Fibroblast of peridontal ligament (primary cell): Measurements from ENCODE around the gene SNW1.
"Not testable (repeated sequence)": the region's sequence is repeated elsewhere in the genome, so short reads cannot be mapped to it uniquely, and the experiment has no call there.

Experiments used
- DNase-seq: peaks from one replicate; pipeline ENCODE4 v3.0.0-alpha.2; 2010; ENCODE audit errors: extremely low read depth

Gene SNW1

DNA sequence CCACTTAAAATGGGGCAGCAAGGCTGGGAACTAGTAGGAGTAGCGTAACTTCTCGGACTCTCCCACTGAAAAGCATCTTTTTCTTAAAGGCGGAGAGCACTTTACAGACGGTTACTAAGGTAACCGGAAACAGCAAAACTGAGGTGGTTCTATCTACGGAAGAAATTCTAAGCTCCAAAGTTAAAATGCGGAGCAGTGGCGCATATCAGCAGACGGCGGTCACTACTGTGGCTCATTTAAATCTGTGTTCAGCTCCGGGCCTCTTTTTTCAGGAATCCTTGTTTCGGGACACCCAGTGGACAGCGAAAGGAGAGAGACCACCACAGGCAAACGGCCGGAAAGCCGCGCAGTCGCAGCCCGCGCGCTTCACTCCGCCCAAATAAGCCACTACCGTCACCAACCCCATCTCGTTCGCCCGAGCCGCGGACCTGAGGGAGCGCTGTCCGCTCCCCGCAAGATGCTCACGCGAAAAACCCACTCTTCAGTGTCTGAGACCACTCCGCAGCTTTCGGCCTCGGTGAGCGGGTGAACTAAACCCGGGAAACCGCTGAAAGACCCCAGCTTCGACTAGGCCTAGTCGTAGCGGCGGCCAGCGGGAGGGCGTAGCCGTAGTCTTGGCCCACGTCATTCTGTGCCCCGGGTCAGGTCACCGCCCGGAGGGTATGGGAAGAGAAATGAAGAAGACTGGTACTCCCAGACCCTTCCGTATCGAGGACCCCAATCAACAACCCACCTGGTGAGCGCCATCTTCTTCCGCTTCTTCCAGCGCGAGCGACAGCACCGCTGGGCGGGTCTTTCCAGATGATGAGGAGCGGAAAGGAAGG is at the start of gene SNW1:
Gene SNW1 (minus strand): TSS at position 776 of the 824 bp plus-strand sequence. CDS start 29 bp downstream, at position 747.
- DNase-seq = peak; percentile 59

DNA sequence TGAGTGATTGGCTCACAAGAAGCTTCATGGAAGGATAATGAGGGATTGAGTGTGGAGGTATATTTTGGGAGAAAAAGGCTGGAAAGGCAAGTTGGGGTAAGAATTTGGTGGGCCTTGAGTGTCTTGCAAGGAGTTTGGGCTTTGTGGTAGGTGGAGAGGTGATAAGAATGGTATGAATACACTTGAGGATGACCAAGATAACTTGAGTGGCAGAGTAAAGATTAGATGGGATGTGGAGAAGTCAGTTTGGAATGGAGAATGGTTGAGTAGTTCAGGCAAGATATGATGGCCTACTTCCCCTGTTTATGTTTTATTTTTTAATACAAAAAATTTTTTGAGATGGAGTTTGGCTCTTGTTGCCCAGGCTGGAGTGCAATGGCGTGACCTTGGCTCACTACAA is 48.1 kb upstream of the SNW1 start:
- DNase-seq = no peak

DNA sequence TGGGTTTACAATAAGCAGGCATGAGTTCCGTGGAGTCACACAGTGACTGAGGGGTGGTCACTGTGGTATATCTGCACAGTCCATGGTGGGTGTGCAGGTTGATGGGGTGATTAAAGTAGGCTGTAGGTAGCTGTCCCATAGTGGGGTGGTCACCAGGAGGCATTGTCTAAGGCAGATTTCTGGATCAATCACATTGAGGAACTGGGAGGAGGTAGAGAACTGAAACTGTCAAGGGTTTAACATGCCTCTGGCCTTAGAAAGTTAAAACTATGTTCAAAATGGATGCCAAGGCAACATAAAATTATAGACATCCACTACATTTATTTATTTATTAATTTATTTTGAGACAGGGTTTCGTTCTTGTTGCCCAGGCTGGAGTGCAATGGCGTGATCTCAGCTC is 47.3 kb upstream of the SNW1 start:
- DNase-seq = no peak

DNA sequence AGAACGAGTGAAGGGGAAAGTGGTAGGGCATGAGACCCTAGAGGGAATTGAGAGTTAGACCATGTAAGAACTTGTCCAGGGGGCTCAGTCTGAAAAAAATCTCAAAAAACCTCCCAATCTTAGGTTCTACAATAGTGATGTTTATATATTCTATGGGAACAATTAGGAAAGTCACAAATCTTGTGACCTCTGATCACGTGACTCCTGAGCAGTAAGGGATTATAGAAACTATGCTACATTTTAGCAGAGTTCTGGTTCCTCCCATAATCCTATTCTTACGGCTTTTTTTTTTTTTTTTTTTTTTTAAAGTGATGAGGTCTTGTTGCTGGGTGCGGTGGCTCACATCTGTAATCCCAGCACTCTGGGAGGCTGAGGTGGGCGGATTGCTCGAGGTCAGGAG is 44.8 kb upstream of the SNW1 start:
- DNase-seq = no peak

DNA sequence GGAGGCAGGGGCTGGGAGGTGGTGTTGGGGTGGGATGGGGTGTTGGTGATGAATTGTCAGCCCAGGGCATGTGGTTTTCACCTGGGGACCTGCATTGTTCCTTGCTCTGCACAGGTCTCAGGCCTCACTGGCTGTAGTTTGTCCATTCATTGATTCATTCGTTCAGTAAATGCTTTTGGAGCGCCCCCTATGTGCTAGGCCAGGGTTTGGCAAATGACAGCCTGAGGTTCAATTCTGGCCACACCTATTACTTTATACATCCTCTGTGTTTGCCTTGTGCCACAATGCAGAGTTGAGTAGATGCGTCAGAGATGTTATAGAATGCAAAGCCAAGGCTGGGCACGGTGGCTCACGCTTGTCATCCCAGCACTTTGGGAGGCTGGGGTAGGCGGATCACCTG is 43.6 kb upstream of the SNW1 start:
- no peak for DNase-seq

DNA sequence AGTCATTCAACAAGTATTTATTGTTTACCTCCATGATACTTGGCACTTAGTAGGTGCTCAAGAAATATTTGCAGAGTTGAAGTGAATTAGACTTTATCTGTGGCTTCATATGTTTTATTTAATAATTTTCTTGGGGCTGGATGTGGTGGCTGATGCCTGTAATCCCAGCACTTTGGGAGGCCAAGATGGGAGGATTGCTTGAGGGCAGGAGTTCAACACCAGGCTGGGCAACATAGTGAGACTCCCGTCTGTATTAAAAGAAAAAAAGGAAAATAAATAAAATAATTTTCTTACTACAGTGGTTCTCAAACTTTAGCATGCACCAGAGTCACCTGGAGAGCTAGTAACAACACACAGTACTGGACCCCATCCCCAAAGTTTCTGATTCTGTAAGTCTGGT is 39.9 kb upstream of the SNW1 start:
- DNase-seq = no peak

DNA sequence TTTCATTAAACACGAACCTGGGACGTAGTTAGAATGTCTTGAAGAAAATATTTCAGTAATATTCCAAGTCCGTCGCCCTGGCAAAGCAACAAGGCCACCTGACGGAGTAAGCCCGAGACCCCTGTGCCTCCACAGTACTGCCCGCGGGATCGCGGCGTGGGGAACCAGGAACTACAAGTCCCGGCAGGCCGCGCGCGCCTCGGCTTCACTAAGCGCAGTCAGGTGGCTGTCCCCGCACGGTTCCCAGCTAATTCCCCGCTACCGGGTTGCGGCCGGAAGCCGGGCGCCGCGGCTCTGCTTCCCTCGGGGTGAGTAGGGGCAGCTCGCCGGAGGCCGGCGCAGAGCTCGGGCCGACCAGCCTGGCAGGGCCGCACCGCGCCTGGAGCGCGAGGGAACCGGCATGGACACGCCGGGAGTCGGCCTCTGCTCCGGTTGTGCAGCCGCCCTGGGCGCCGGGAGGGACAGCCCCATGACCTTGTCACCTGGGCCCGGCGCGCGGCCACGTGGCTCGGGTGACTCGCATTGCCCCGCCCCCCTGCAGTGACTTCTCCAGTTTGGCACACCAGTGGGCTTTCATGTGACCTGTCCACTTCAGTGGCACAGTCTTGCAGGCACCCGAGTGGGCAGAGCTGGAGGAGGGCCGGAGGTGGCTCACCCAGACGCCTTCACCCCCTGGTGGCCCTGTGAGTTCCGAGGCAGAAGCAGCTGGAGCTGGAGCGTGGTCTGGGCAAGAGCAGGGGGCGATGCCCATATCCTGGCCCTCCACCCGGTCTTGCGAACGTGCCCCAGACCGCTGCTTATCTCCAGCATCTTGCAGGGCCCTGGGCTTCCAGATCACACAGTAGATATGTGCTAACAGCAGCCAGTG is 39.1 kb upstream of the SNW1 start, which contains the start of gene ADCK1:
Gene ADCK1 (plus strand): TSS at position 247 of the 868 bp plus-strand sequence. CDS start 18,870 bp downstream, outside the sequence.
- peak; percentile 65 for DNase-seq

DNA sequence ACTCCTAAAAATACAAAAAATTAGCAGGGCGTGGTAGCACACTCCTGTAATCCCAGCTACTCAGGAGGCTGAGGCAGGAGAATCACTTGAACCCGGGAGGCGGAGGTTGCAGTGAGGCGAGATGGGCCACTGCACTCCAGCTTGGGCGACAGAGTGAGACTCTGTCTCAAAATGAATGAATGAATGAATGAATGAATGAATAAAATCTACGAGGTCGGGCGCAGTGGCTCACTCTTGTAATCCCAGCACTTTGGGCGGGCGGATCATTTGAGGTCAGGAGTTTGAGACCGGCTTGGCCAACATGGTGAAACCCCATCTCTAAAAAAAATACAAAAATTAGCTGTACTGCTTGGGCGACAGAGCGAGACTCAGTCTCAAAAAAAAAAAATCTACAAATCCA is 38.5 kb upstream of the SNW1 start:
- not testable (repeated sequence) for DNase-seq

DNA sequence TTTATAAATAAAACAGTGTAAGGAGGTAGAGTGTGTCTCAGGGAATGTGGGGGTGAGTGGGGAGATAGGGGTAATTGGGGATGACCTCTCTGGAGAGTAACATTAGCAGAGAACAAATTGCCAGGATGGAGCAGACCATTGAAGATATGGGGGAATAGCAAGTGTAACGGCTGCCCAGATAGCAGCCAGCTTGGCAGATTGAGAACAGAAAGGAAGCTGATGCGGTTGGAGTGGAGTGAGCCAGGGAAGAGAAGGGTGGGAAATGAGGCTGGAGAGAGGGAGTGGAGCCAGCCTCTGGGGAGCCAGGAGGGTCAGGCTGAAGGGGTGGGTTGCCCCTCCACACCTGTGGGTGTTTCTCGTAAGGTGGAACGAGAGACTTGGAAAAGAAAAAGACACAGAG is 33.4 kb upstream of the SNW1 start:
- no peak for DNase-seq

DNA sequence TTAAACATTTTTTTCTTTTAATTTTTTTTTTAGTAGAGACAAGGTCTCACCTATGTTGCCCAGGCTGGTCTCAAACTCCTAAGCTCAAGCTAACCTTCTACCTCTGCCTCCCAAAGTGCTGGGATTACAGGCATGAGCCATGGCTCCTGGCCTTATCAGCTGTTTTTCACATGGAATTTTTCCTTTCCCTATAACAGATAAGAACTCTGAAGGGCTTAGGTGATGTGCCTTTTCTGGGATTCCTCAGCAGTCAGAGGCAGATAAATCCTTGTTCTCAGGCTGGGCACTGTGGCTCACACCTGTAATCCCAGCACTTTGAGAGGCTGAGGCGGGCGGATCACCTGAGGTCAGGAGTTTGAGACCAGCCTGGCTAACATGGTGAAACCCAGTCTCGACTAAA is 32.3 kb upstream of the SNW1 start:
- not testable (repeated sequence) for DNase-seq

DNA sequence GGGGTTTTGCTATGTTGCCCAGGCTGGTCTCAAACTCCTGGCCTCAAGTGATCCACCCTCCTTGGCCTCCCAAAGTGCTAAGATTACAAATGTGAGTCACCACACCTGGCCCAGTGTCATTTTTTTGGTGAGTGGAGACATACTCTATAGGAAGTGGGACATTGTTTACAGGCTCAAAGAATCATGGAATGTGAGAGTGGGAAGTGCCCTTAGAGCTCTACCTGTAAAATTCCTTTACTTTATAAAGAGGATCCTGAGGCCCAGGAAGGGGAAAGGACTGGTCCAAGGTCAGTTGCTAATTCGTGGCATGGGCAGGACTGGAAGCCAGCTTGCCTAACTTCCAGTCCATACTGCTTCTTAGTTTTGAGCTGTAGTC is 30.3 kb upstream of the SNW1 start:
- DNase-seq = no peak

DNA sequence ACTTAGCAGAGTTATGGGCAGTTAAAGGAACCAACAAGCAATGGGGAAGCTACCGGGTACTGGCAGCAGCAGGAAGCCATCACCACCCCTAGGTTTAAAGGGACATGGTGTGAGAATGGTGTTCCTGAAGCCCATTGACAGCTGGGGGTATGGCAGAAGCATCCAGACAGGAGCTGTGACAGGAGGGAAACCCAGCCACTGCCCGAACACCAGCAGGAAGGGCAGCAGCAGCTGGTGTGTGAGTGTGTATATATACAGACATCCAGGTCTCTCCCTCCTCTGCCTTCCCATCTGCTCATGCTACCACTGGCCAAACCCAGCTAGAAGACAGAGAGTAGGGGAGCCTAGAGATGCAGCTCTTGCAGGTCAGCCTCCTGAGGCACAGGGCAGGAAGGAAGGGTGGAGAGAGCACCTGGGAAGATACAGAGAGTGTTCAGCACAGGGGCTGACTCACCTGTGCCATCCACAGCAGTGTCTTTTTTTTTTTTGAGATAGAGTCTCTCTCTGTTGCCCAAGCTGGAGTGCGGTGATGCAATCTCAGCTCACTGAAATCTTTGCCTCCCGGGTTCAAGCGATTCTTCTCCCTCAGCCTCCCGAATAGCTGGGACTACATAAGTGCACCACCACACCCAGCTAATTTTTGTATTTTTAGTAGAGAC is 29.7 kb upstream of the SNW1 start:
- no peak for DNase-seq

DNA sequence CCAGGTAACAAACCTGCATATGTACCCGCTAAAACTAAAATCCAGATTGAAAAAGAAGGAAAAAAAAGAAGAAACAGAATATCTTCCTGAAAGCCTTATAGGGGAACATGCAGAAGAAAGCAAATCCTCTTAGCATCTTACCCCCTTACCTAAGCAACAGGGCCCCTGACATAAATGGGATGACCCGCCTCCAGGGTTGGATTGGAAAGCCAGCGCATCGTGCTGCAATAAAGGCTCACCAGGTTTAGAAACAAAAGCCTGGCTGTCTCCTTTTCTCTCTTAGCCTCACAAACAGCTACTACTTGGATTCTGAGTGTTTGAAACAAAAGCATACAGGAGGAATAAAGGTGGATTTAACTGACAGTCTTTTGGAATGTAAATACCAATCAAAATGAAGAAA is 25.2 kb upstream of the SNW1 start:
- no peak for DNase-seq

DNA sequence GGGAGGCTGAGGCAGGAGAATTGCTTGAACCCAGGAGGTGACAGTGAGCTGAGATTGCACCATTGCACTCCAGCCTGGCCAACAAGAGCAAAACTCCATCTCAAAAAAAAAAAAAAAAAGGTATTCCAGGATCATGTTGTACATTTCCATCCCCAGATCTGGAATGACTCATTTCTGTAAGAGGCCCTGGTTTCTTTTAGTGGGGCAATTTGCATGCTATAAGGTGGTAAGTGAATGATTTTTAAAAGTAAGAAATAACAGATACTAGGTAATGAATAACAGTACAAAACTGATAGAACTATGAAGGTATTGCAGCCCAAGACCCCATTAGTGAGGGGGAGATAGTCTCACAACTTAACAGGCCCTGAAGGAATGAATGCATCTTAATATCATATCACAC is 21.2 kb upstream of the SNW1 start:
- DNase-seq = no peak

DNA sequence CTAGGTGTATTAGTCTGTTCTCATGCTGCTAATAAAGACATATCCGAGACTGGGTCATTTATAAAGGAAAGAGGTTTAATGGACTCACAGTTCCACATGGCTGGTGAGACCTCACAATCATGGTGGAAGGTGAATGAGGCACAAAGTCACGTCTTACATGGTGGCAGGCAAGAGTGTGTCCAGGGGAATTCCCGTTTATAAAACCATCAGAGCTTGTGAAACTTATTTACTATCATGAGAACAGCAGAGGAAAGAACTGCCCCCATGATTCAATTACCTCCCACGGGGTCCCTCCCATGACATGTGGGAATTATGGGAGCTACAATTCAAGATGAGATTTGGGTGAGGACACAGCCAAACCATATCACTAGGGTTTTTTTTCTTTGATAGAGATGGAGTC is 13.0 kb upstream of the SNW1 start:
- DNase-seq = not testable (repeated sequence)

DNA sequence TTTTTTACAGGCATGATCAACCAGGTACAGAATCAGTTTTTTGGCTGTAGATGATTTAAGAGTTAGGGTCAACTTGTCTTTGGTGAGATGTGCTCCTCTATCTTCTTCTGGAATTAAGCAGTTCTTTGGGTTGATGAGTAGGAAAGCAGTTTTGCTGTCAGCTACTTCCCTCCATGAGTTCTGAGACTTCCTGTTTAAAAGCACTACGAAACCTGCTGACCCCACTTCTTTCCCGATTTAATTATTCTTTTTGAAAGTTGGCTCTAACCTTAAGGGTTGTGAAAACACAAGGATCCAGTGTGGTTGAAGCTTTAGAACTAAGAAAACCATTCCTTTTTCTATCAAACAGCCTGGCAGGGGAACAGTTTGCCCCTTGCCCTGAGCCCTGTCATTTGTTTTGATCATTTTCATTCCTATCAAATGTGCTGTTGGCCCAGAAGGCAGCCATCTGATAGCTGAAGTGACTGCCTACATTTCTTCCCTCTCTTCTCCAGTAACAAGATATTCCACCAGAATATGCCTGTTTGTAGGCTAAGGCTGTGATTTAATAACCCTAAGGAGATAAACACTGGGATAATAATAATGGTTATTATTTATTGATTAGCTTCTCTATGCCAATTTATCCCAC is 7.6 kb upstream of the SNW1 start:
- peak; percentile 7 for DNase-seq

DNA sequence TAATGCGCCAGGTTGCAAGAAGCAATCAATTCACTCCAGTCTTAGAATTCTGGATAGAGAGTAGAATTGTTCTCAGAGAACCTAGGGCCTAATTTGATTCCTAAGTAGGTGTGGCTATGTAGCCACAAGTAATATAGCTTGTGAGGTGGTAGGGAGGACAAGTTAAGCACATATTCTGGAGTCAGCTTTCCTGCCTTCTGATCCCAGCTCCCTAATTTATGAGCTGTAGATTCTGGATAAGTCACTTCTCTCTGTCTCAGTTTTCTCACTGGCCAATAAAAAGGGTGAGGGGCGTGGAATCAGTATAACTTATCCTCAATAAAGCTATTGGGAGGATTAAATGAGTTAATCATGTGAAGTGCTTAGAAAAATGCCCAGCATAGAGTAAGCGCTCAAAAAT is 3.0 kb upstream of the SNW1 start:
- no peak for DNase-seq

DNA sequence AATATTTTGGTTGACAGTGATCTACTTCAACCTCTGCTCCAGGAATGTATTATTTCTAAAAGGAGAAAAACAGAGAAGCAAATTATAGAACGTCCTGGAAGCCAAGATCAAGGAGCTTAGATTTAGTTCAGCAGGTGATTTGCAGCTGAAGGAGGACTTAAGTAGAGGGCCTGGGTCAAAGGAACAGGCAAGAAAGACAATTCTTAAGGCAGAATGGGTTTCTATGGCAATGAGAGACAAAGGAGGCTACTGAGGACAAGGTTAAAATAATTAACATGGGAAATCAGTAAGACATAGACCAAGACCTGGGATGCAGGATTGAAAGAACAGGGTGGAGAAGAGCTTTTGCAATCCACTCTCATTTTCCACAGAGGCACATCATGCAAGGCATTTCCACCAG is 2.4 kb upstream of the SNW1 start:
- no peak for DNase-seq

DNA sequence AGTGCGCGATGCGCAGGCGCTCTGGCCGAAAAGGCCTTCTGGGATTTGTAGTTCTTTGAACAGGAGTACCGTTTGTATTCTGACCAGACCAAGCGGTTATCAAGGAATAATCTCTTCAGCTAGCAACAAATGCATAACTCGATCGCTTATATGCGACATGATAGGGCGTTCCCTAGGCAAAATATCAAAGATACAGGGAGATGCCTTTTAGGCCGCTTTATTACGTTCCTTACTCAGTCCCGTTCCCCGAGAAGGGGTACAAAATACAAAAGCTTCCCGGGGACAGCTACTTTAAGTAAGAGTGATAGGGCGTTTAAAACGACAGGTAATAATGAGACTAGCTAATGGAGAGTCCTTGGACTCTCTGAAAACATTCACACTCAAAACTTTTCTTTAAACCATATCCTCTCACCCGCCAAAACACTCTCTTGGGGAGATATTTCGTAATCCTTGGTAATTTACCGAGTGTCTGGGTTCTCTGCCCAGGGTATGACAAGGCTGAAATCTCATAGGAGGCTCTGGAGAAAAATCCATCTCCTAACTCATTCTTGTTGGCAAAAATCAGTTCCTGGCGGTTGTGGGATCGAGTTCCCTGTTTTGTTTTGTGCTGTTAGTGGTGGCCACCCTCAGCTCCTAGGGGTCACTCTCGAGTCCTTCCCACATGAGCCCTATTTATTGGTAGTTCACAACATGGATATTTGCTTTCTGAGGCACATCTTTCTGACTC is 412 bp upstream of the SNW1 start:
- peak; percentile 95 for DNase-seq

DNA sequence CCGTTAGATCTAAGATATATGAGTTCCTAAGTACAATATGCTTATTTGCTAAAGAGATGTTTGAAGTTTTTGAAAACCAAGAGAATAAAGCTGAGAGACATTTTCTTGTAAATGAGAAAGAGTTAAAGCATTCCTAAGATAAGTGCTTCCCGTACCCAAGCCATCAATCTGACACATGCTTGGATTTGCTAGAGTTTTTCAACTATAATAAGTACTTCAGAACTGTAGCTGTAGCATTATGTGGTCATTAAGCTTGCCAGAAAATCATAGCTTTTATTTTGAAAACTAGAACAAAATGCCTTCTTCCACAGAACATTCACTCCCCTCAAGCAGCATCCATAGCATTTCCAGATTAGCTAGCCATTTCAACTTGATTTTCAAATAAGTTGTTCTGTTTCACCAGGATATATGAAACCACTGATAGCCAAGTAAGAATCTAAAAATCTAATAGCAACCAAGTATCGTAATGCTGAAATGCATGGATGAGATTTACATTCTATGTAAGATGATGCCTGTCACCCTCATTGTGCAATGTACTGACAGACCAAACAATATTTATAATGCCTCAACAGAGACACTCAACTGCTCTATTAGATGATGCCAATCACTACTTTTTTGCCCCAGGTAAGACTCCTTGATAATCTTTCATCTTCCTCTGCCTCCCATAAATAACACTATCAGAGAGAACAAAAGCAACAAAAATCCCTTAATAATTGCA is 8.0 kb downstream of the SNW1 start:
- no peak for DNase-seq

DNA sequence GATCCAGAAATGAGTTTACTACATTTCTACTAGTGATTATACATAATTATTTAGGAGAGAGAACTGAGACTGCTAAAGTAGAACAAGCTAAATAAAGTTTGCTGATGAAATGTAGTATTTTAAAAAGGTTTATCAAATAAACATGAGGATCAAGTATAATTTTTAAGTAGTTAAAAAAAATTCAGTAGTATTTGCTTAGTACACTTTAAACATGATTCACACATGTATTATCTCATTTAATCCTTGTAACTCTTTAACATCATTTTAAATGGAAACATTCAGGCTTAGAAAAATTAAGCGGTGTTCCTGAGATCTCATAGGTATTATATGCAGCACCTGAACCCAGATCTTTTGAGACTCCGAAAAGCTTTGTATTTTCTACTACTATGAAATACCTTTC is 8.7 kb downstream of the SNW1 start:
- no peak for DNase-seq
